ENCODE measurements around the gene TST. TPM values are rescaled to one million over a fixed set of nuclear protein-coding genes. Genes with fewer than 3 reads are reported as not detected.

The TST gene
- polyA plus RNA-seq, 1 donor from 2014 or later, result 5.4 TPM

- Histone ChIP-seq H4K20me1 (ENCODE audit: insufficient read depth) (no peaks in the 10 kb centered on the region), H3K9me2 (ENCODE audit: insufficient read depth, low read length) (no peaks in the 10 kb centered on the region), H2AFZ (ENCODE audit: low read depth, low read length) (no peak overlapping the region), H3K9ac (ENCODE audit: low read length) (no peak overlapping the region), H3K4me3 (ENCODE audit: low read length) (no peak overlapping the region), H3K4me2 (ENCODE audit: low read length) (no peak overlapping the region), H3K79me2 (replicated peaks; ENCODE audit: insufficient read depth, low read length) (no peaks in the 10 kb centered on the region), H3K27me3 (ENCODE audit: insufficient read depth, low read depth, low read length) (peaks cover 31% of the 10 kb centered on the region), H3K27ac (ENCODE audit: low read length) (no peak overlapping the region), H3K9me3 (ENCODE audit: low read length) (no peaks in the 10 kb centered on the region), H3K36me3 (ENCODE audit: insufficient read depth, low read length) (no peaks in the 10 kb centered on the region), H3F3A (ENCODE audit: insufficient read depth, low read length, poor library complexity, severe bottlenecking) (no peaks in the 10 kb centered on the region)
- TF ChIP-seq CTCF (IDR thresholded peaks at IDR 0.05; ENCODE audit: poor library complexity, severe bottlenecking) (no peak), POLR2AphosphoS5 (IDR thresholded peaks at IDR 0.05) (no peak), EZH2 (IDR thresholded peaks at IDR 0.05; ENCODE audit: borderline replicate concordance, insufficient read depth, low read length, poor library complexity, severe bottlenecking) (no peak), MXI1 (conservative IDR thresholded peaks at IDR 0.05; ENCODE audit: poor library complexity, severe bottlenecking) (no peak), EP300 (conservative IDR thresholded peaks at IDR 0.05; ENCODE audit: poor library complexity, severe bottlenecking) (no peak), TAF1 (IDR thresholded peaks at IDR 0.05; ENCODE audit: low read depth) (no peak), SMC3 (conservative IDR thresholded peaks at IDR 0.05; ENCODE audit: poor library complexity) (no peak), RAD21 (conservative IDR thresholded peaks at IDR 0.05) (no peak), REST (IDR thresholded peaks at IDR 0.05; ENCODE audit: borderline replicate concordance) (no peak)
Observed at GRCh38 chr22:37067428-37067827, 48.2 kb upstream of the TST start.

GRCh38 chr22:37065961-37066360 is 46.7 kb upstream of the TST start:
- no peak overlapping the region for H3K4me3 ChIP-seq (ENCODE audit: low read length)
- no peaks in the 10 kb centered on the region for H3K9me2 ChIP-seq (ENCODE audit: insufficient read depth, low read length)
- no peaks in the 10 kb centered on the region for H3K36me3 ChIP-seq (ENCODE audit: insufficient read depth, low read length)
- H3K9ac ChIP-seq (ENCODE audit: low read length), result no peak overlapping the region
- no peaks in the 10 kb centered on the region for H3K9me3 ChIP-seq (ENCODE audit: low read length)
- H4K20me1 ChIP-seq (ENCODE audit: insufficient read depth), result no peaks in the 10 kb centered on the region
- H3K79me2 ChIP-seq (replicated peaks; ENCODE audit: insufficient read depth, low read length), result no peaks in the 10 kb centered on the region
- H3K27ac ChIP-seq (ENCODE audit: low read length), result no peak overlapping the region
- H3F3A ChIP-seq (ENCODE audit: insufficient read depth, low read length, poor library complexity, severe bottlenecking), result no peaks in the 10 kb centered on the region
- no peak overlapping the region for H3K4me2 ChIP-seq (ENCODE audit: low read length)
- peaks cover 28% of the 10 kb centered on the region for H3K27me3 ChIP-seq (ENCODE audit: insufficient read depth, low read depth, low read length)
- H2AFZ ChIP-seq (ENCODE audit: low read depth, low read length), result no peak overlapping the region
- TF ChIP-seq MXI1 (conservative IDR thresholded peaks at IDR 0.05; ENCODE audit: poor library complexity, severe bottlenecking) (no peak), CTCF (IDR thresholded peaks at IDR 0.05; ENCODE audit: poor library complexity, severe bottlenecking) (no peak), SMC3 (conservative IDR thresholded peaks at IDR 0.05; ENCODE audit: poor library complexity) (no peak), POLR2AphosphoS5 (IDR thresholded peaks at IDR 0.05) (no peak), REST (IDR thresholded peaks at IDR 0.05; ENCODE audit: borderline replicate concordance) (no peak), RAD21 (conservative IDR thresholded peaks at IDR 0.05) (no peak), EZH2 (IDR thresholded peaks at IDR 0.05; ENCODE audit: borderline replicate concordance, insufficient read depth, low read length, poor library complexity, severe bottlenecking) (no peak)
